DLD1 (cell line): Measurements from ENCODE around the gene IBTK.
"Not testable (repeated sequence)": the region's sequence is repeated elsewhere in the genome, so short reads cannot be mapped to it uniquely, and the experiment has no call there.

Source experiments
- in situ Hi-C: cut with HindIII; loops from 2 replicates; pipeline ENCODE4 v1.10.0; 2017; ENCODE audit warnings: low sequenced_read_pairs

Gene IBTK

GRCh38 chr6:82178077-82178758, 69.3 kb downstream of the IBTK start:
- in situ Hi-C loops = no loop called here

GRCh38 chr6:82176616-82177015, 70.9 kb downstream of the IBTK start:
- in situ Hi-C loops = no loop called here

- in situ Hi-C loops = no loop called here
These were observed 75.0 kb downstream of the IBTK start for GRCh38 chr6:82172594-82172993.

GRCh38 chr6:82169138-82169876, 78.2 kb downstream of the IBTK start:
- in situ Hi-C loops = no loop called here

GRCh38 chr6:82166493-82166892, 81.1 kb downstream of the IBTK start:
- in situ Hi-C loops = no loop called here

GRCh38 chr6:82160255-82160990, 87.1 kb downstream of the IBTK start:
- in situ Hi-C loops = no loop called here

GRCh38 chr6:82152786-82153185, 94.8 kb downstream of the IBTK start:
- in situ Hi-C loops = not testable (repeated sequence)

GRCh38 chr6:82151147-82151546, 96.4 kb downstream of the IBTK start:
- in situ Hi-C loops = not testable (repeated sequence)

GRCh38 chr6:82145926-82146452, 101.6 kb downstream of the IBTK start:
- in situ Hi-C loops = no loop called here

GRCh38 chr6:82144852-82145340, 102.6 kb downstream of the IBTK start:
- in situ Hi-C loops = no loop called here

GRCh38 chr6:82144007-82144851, 103.3 kb downstream of the IBTK start:
- in situ Hi-C loops = no loop called here

GRCh38 chr6:82143041-82143481, 104.5 kb downstream of the IBTK start:
- in situ Hi-C loops = no loop called here

- in situ Hi-C loops = no loop called here
These were observed 105.0 kb downstream of the IBTK start for GRCh38 chr6:82142524-82142923.

- in situ Hi-C loops = no loop called here
These were observed 109.3 kb downstream of the IBTK start for GRCh38 chr6:82138075-82138791.

GRCh38 chr6:82131441-82131840, 116.1 kb downstream of the IBTK start:
- in situ Hi-C loops = no loop called here

GRCh38 chr6:82129797-82130196, 117.7 kb downstream of the IBTK start:
- in situ Hi-C loops = no loop called here

- in situ Hi-C loops = not testable (repeated sequence)
These were observed 118.6 kb downstream of the IBTK start for GRCh38 chr6:82128973-82129372.

- in situ Hi-C loops = no loop called here
These were observed 123.9 kb downstream of the IBTK start for GRCh38 chr6:82123632-82124031.
